CD4-positive, alpha-beta T cell (primary cell): ENCODE results near the gene ATP4B. TPM values are rescaled to one million over a fixed set of nuclear protein-coding genes. Genes with fewer than 3 reads are reported as not detected.
A peak's percentile ranks its signal among the peaks of the same experiment; 100 is the strongest.

ENCODE experiments used
- ATAC-seq: fragments of 200-7000 bp; cut with Tn5 transposase; one replicate; pipeline ENCODE4 v1.10.0; 2022; ENCODE audit warnings: mild to moderate bottlenecking; ENCODE audit not compliant: poor library complexity
- CTCF ChIA-PET: fragments of 350-600 bp; sonication (Branson Sonifier 250); formaldehyde crosslinking; loops from one replicate; lab custom pipeline; 2021; ENCODE audit warnings: antibody characterized with exemption, inconsistent platforms; lab: Charles Lee
- POLR2A ChIA-PET: fragments of 350-600 bp; sonication (Branson Sonifier 250); formaldehyde crosslinking; loops from one replicate; lab custom pipeline; 2021; ENCODE audit warnings: antibody characterized with exemption, inconsistent platforms; lab: Charles Lee
- DNase-seq, 14 experiments: peaks; one replicate each; pipeline ENCODE4 v3.0.0-alpha.2; 2013 to 2020; ENCODE audit warnings: mixed read lengths in 2 of 14
- H3K27ac ChIP-seq, 2 donors: one replicate each; pipeline versions ENCODE4 v1.5.1 to v1.7.0; 2013; ENCODE audit warnings: low read length in 2 of 2, low read depth in 1 of 2, mild to moderate bottlenecking in 1 of 2
- H3K27me3 ChIP-seq, 2 experiments: 1 replicate in 1 of 2; 2 replicates in 1 of 2; pipeline versions ENCODE4 v1.6.1 to v1.7.0; 2013; ENCODE audit warnings: low read length in 2 of 2, control low read depth in 1 of 2, mild to moderate bottlenecking in 1 of 2, moderate library complexity in 1 of 2; ENCODE audit not compliant: insufficient read depth in 2 of 2, control insufficient read depth in 1 of 2
- H3K36me3 ChIP-seq: one replicate; pipeline ENCODE4 v1.6.1; 2013; ENCODE audit warnings: low read length, control low read depth; ENCODE audit not compliant: insufficient read depth
- H3K4me1 ChIP-seq: one replicate; pipeline ENCODE4 v1.6.1; 2013; ENCODE audit warnings: low read length, control low read depth; ENCODE audit not compliant: insufficient read depth
- H3K4me3 ChIP-seq: one replicate; pipeline ENCODE4 v1.5.1; 2013; ENCODE audit warnings: mild to moderate bottlenecking, low read length, moderate library complexity
- H3K9me3 ChIP-seq, 2 experiments: 1 replicate in 1 of 2; 2 replicates in 1 of 2; pipeline versions ENCODE4 v1.6.1 to v1.7.0; 2013; ENCODE audit warnings: low read length in 2 of 2, mild to moderate bottlenecking in 2 of 2, control low read depth in 1 of 2, moderate library complexity in 1 of 2; ENCODE audit not compliant: control insufficient read depth in 1 of 2, insufficient read depth in 1 of 2
- H3K27ac Mint-ChIP-seq: one replicate; pipeline ENCODE4 v1.8.0; 2020; ENCODE audit warnings: mixed read lengths
- H3K27me3 Mint-ChIP-seq: one replicate; pipeline ENCODE4 v1.8.0; 2021; ENCODE audit warnings: mixed read lengths
- H3K36me3 Mint-ChIP-seq: one replicate; pipeline ENCODE4 v1.8.0; 2021; ENCODE audit warnings: low read depth, mixed read lengths
- H3K4me1 Mint-ChIP-seq: one replicate; pipeline ENCODE4 v1.8.0; 2021; ENCODE audit warnings: low read depth, mixed read lengths
- H3K4me3 Mint-ChIP-seq: one replicate; pipeline ENCODE4 v1.8.0; 2020; ENCODE audit warnings: mild to moderate bottlenecking, mixed read lengths
- H3K9me3 Mint-ChIP-seq: one replicate; pipeline ENCODE4 v1.8.0; 2020; ENCODE audit warnings: mixed read lengths
- intact Hi-C, 2 experiments: fragments of 100-400 bp; cut with DNase I in 1 of 2; cut with micrococcal nuclease in 1 of 2; formaldehyde crosslinking; loops; one replicate each; pipeline versions ENCODE4 v1.15.1 to v1.9.0; 2023 to 2025; cut with DNase I, micrococcal nuclease
- total RNA-seq, 174 experiments: library from RNA in 2 of 174; stranded (reverse) in 2 of 174; gene quantifications; one replicate each; pipeline ENCODE4 v1.2.3 and lab custom pipeline; 2021 to 2026
- TF ChIP-seq, protein P1 (sequence below): fragments of 200-600 bp; IDR thresholded peaks from one replicate; pipeline ENCODE4 v1.8.0; 2022; ENCODE audit warnings: antibody characterized with exemption, mild to moderate bottlenecking

Gene ATP4B
- total RNA-seq, 2 experiments from 2014 or later: not detected

DNA sequence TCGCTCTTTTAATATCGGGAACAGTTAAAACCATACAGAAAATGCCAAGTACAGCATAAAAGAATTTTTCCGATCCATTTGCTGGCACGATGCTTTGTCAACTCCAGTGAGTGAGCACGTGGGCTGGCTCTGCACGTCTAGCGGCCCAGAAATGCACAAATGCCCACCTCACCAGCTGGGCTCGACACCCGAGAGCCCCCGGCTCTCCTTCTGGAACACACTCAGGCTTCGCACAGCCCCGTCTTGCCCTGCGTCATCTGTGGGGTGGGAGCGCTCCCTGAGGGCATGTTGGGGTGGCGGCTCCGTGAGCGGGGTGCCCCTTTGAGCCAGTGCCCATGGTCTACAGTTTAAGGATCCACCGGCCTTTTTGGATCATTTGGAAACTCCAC lies 24.5 kb downstream of the ATP4B start:
- no peak for ATAC-seq
- DNase-seq: peak in 1 of 14 experiments; percentile 25
- H3K9me3 ChIP-seq: peaks cover 0 to 7% of the 10 kb centered on the region in 2 experiments
- CTCF ChIA-PET: no interaction called here
- Mint-ChIP-seq H3K4me1 (peaks cover 26% of the 10 kb centered on the region), H3K36me3 (peaks cover 71% of the 10 kb centered on the region), H3K27ac (peak overlapping the region; percentile 88), H3K9me3 (no peaks in the 10 kb centered on the region), H3K4me3 (no peak overlapping the region), H3K27me3 (no peaks in the 10 kb centered on the region)
- H3K36me3 ChIP-seq: peaks cover 69% of the 10 kb centered on the region
- POLR2A ChIA-PET: no interaction called here
- intact Hi-C loops: no loop called here
- no peak overlapping the region for H3K27ac ChIP-seq
- H3K27me3 ChIP-seq: no peaks in the 10 kb centered on the region
- TF ChIP-seq, protein P1, sequence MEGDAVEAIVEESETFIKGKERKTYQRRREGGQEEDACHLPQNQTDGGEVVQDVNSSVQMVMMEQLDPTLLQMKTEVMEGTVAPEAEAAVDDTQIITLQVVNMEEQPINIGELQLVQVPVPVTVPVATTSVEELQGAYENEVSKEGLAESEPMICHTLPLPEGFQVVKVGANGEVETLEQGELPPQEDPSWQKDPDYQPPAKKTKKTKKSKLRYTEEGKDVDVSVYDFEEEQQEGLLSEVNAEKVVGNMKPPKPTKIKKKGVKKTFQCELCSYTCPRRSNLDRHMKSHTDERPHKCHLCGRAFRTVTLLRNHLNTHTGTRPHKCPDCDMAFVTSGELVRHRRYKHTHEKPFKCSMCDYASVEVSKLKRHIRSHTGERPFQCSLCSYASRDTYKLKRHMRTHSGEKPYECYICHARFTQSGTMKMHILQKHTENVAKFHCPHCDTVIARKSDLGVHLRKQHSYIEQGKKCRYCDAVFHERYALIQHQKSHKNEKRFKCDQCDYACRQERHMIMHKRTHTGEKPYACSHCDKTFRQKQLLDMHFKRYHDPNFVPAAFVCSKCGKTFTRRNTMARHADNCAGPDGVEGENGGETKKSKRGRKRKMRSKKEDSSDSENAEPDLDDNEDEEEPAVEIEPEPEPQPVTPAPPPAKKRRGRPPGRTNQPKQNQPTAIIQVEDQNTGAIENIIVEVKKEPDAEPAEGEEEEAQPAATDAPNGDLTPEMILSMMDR: no peak
- no peak overlapping the region for H3K4me3 ChIP-seq
- peaks cover 25% of the 10 kb centered on the region for H3K4me1 ChIP-seq

DNA sequence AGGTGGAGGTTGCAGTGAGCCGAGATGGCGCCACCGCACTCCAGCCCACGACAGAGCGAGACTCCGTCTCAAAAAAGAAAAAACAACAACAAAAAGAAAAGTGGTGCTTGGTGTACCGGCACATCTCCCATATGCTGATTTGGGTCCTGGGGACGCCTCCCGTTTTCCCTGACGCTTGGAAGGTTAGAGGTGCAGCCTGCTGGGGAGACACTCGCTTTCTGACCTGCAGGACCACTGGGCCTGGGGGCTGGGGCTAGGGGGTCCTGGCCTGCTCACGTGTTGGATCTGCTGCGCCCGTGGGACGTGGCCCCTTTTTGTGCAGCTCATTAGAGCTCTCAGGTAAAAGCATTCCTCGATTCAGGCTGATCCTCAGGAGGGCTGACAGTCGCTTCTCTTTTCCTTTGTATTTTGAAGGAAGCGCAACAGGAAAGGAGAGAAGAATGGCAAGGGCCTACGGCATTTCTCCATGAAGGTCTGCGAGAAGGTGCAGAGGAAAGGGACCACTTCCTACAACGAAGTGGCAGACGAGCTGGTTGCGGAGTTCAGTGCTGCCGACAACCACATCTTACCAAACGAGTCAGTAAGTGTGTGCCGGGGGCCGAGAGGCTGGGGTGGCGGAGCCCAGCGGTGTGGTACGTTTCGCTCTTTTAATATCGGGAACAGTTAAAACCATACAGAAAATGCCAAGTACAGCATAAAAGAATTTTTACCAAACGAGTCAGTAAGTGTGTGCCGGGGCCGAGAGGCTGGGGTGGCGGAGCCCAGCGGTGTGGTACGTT lies 25.1 kb downstream of the ATP4B start:
- Histone ChIP-seq H3K27ac (no peak overlapping the region), H3K27me3 (no peaks in the 10 kb centered on the region), H3K4me1 (peaks cover 25% of the 10 kb centered on the region), H3K4me3 (no peak overlapping the region), H3K9me3 (peaks cover 0 to 7% of the 10 kb centered on the region in 2 experiments), H3K36me3 (peaks cover 65% of the 10 kb centered on the region)
- Mint-ChIP-seq H3K9me3 (no peaks in the 10 kb centered on the region), H3K27me3 (no peaks in the 10 kb centered on the region), H3K36me3 (peaks cover 67% of the 10 kb centered on the region), H3K27ac (peak overlapping the region; percentile 88), H3K4me3 (no peak overlapping the region), H3K4me1 (peaks cover 26% of the 10 kb centered on the region)
- ATAC-seq (no peak), DNase-seq (peak in 1 of 14 experiments; percentile 17)
- CTCF ChIA-PET: no interaction called here
- intact Hi-C loops: no loop called here
- POLR2A ChIA-PET: no interaction called here
- TF ChIP-seq, protein P1: no peak

DNA sequence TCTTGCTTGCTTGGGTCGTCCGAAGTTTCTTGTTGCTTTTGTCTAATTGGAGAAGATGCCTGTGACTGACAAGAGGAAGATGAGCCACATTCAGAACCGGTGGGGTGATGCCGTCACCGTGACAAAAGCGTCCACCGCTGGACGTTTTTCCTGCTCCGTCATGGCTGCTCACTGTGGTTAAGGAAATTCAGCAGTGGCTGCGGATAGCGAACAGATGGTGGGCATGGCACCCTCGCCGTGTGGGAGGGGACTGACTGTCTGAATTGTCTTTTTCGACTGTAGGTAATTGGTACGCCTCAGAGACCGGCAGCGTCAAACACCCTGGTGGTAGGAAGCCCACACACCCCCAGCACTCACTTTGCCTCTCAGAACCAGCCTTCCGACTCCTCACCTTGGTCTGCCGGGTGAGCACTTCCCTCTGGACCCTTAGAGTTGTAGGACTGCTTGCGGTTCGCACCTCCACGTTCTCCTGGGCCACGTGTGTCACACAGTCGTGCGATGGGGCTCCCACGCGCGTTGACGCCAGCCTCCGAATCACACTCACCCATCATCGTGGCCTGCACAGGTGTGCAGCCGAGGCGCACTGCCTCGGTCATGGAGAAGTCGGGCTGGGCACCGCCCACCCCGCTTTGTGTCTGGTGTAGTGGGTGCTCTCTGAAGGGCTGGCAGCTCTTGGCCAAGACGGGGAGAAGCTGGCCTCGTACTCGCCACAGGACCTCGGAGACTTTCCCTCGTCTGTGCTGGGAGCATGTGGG lies 26.5 kb downstream of the ATP4B start:
- intact Hi-C loops: no loop called here
- Mint-ChIP-seq H3K27ac (peak overlapping the region; percentile 58), H3K9me3 (no peaks in the 10 kb centered on the region), H3K27me3 (no peaks in the 10 kb centered on the region), H3K4me3 (no peak overlapping the region), H3K4me1 (peaks cover 30% of the 10 kb centered on the region), H3K36me3 (peaks cover 58% of the 10 kb centered on the region)
- ChIA-PET CTCF (no interaction called here), POLR2A (no interaction called here)
- TF ChIP-seq, protein P1: no peak
- H3K4me1 ChIP-seq: peaks cover 25% of the 10 kb centered on the region
- no peaks in the 10 kb centered on the region for H3K27me3 ChIP-seq
- ATAC-seq: no peak
- peaks cover 52% of the 10 kb centered on the region for H3K36me3 ChIP-seq
- no peak overlapping the region for H3K4me3 ChIP-seq
- H3K27ac ChIP-seq: no peak overlapping the region
- peak in 1 of 14 experiments; percentile 26 for DNase-seq
- peaks cover 0 to 3% of the 10 kb centered on the region in 2 experiments for H3K9me3 ChIP-seq
